GM04504 (cell line): Measurements from ENCODE around the gene PNPLA2.
A peak's percentile ranks its signal among the peaks of the same experiment; 100 is the strongest.

Experiments used
- DNase-seq: peaks from one replicate; pipeline ENCODE4 v3.0.0-alpha.2; 2012; ENCODE audit warnings: low read depth

PNPLA2 gene

DNA sequence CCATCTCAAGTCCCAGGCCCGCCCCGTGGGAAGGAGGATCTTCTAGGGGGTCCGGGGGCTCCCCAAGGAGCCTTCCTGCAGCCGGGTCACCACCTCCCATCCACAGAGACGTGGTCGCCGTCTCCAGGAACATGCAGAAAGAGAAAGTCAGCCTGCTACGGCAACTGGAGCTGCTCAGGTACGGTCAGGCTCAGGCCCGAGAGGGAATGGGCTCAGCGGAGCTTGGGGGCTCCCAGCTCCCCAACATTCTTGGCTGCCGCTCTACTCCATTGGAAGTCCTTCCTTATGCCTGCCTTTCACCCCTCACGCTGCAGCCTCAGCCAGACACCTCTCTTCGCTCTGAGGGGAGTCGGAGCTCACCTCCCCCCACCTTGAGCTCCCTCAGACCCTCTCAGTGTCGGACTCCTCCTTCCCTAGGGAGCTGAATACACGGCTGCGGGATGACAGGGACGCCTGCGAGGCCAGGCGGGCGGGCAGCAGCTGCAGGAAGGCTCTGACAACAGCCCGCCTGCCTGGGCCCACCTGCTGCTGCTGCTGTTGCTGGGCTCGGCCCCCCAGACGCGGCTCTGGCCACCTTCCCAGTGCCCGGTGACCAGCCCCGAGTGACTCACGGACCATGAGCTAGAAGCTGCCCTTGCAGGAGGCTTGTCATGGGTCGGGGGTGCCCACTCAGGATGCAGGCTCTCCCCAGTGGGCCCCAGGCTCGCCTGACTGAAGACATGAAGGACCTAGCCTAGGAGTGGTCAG lies 12.6 kb downstream of the PNPLA2 start:
- no peak for DNase-seq

DNA sequence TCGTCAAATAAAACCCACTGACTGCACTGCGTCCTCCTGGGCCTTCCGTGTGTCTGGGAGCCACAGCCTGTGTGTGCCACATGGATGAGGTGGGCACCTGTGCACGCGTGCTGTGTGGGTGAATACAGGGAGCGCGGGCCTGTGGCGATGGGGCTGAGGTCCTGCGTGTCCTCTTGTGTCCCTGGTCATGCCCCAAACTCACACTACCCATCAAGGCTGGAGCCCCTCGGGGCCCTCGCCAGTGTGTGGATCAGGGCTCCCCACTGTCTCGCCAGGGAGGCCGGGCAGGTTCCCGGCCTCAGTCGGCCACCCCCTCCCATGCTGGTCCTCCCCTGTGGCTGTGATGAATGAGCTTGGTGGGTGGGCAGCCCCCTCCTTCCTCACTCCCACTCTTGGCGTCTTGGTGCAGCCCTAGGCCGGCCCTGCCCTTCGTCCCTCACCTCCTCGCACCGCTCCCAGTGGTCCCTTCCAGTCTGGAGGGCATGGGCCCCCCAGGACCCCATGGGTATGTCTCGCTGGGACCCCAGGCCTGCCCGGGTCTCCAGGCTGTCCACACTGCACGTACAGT lies 13.3 kb downstream of the PNPLA2 start:
- DNase-seq: no peak

DNA sequence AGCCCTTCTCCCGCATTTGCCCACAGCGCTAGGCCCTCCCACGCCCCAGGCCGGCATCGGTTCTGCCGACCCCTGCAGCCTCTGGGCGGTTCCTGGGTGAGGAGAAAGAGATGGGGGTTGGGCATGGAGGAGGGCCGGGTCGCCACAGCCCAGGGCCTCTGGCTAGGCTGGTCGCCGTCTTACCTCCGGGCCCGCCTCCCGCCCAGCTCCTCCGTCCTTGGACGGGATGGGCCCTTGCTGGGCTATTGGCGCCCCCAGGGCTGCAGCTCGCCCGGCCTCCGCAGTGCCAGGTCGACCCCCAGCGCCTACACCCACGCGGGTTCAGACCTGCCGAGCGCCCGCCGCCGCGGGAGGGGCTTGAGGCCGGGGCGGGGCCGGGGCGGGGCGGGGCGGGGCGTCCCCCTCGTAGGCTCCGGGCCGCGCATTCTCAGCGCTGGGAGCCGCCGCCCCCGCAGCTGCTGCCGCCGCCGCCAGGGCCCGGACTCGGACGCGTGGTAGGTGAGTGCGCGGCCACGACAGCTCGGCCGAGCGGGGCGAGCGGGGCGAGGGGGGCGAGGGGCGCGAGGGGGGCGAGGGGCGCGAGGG lies 13.9 kb downstream of the PNPLA2 start, which contains the start of gene CD151:
TSS of gene CD151 (plus strand) at position 424 of the 585 bp plus-strand sequence. CDS start 3,118 bp downstream, outside the sequence.
- no peak for DNase-seq

DNA sequence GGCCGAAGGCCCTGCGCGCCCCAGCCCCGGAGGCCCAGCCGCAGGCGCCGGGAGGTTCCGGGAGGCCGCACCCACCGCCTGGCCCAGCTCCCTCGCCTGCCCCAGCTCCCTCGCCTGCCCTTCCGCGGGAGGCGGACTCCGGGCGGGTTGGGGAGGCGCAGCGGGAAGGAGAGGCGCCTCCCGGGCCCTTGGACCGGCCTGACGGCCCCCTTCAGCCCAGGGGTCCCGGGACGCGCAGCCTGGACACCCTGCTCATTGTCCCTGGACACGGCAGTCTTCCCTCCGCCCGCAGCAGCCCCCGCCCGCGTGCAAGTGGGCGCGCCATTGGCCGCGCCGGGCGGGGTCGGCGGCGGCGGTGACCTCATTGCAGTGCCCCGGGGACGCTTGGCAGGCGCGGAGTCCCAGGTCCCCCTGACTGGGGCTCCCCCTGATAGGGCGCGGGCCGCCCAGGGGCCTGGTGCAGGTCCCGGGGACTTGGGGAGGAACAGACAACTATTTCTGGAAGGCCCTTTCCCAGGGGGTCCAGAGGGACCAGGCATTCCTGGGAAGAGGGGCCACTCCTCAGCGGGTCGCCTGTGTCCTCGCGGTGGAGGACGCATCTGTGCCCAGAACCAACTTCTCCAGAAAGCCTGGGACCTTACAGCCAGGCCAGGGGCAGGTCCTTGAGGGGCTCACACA lies 14.5 kb downstream of the PNPLA2 start:
- DNase-seq: no peak

DNA sequence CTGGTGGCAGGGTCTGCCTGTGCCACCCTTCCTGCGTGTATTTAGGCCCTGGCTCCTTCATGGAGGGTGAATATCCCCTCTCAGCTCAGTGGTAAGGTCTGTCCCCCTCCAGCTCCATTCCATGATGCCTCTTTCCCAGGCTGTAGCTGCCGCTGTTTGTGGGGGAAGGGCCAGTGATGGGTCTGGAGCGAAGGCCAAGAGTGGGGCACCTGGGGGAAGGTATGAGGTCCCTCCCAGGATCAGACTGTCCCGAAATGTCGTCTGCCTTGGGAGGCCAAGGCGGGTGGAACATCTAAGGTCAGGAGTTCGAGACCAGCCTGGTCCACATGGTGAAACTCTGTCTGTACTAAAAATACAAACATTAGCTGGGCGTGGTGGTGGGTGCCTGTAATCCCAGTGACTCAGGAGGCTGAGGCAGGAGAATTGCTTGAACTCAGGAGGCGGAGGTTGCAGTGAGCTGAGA lies 15.2 kb downstream of the PNPLA2 start:
- DNase-seq: no peak

DNA sequence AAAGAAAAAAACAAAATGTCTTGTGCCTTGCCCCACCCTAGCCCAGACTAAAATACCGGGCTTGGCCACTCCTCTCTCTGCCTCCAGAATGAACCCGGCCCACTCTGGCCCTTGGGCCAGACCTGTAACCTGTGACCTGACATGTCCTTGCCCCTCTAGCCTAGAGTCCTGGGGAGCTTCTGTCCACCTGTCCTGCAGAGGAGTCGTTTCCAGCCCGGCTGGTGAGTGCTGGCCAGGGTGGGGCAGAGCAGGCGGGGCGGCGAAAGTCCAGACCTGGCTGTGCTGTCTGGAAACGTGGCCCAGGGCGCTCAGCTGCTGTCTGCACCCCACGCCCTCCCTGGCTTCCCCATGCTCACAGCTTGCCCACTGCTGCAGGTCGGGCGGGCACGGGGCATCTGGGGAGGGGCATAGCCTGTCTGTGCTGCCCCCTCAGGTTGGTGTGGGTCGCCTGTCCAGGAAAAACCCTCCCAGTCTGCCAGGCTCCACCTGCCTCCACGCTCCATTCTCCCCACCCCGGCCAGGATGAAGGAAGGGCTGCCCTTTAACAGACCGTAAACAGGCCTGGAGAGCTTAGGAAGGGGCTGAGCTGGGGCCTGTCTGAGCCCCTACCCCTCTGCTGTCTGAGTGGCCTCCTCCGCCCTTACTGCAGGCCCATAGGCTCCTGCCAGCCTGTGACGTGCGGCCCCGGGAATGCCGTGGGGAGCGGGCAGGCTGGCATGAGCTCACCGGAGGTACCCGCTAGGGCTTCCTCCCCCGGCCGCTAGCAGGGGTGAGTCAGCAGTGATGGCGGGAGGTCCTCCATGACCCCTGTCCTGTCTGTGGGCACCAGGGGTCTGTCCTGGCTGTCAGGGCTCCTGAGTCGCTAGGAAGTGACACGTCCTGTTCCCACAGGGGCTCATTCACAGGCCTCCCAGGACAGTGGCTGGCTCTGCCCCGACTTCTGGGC lies 15.9 kb downstream of the PNPLA2 start:
- DNase-seq: no peak

DNA sequence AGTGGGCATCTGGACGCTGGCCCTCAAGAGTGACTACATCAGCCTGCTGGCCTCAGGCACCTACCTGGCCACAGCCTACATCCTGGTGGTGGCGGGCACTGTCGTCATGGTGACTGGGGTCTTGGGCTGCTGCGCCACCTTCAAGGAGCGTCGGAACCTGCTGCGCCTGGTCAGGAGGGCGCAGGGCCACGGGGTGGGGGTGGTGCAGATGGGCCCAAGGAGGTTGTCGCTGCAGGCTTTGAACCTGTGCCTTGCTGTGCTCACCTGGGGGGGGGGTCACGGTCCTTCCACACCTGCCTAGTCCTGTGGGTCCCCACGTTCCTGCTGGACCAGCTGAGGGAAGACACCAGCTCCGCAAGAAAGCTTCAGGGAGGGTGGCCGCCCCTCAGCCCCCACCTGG lies 17.6 kb downstream of the PNPLA2 start:
- no peak for DNase-seq

DNA sequence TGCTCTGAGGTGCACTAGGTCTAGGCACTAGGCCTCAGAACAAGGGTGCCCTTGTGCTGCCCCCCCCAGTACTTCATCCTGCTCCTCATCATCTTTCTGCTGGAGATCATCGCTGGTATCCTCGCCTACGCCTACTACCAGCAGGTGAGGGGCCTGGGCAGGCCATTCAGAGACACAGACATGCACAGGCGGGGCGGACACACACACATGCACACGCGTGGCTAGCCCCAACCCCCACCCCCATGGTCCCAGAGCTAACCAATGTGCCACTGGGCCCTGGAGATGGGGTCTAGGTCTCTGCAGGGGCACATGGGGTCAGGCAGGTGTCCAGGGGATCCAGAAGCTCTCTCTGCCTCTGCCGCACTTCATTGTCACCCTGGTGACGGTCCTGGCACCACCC lies 18.0 kb downstream of the PNPLA2 start:
- DNase-seq: no peak

DNA sequence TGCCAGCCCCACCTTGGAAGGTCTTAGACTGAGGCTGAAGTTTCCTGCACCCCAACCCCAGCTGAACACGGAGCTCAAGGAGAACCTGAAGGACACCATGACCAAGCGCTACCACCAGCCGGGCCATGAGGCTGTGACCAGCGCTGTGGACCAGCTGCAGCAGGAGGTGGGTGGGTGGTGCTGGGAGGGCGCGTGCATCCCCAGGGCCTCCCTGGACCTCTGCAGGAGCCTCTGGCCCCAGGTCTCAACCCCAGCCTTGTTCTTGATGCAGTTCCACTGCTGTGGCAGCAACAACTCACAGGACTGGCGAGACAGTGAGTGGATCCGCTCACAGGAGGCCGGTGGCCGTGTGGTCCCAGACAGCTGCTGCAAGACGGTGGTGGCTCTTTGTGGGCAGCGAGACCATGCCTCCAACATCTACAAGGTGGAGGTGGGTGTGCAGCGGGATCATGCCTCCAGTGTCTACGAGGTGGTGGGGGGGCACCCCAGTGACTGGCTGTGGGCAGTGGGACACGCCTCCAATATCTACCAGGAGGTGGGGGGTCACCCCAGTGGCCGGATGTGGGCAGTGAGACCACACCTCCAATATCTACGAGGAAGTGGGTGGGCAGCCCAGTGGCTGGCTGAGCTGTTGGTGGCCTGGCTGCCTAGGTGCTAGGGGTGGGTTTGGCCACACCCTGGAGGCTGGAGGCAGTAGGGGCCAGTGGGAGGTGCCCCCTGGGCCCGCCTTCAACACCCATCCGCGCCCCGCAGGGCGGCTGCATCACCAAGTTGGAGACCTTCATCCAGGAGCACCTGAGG lies 18.7 kb downstream of the PNPLA2 start:
- no peak for DNase-seq

DNA sequence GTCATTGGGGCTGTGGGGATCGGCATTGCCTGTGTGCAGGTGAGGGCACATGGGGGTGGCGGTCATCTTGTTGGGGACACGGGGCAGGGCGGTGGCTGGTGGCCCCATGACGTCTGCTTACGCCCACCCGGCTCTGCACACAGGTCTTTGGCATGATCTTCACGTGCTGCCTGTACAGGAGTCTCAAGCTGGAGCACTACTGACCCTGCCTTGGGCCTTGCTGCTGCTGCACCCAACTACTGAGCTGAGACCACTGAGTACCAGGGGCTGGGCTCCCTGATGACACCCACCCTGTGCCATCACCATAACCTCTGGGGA lies 19.2 kb downstream of the PNPLA2 start:
- no peak for DNase-seq

DNA sequence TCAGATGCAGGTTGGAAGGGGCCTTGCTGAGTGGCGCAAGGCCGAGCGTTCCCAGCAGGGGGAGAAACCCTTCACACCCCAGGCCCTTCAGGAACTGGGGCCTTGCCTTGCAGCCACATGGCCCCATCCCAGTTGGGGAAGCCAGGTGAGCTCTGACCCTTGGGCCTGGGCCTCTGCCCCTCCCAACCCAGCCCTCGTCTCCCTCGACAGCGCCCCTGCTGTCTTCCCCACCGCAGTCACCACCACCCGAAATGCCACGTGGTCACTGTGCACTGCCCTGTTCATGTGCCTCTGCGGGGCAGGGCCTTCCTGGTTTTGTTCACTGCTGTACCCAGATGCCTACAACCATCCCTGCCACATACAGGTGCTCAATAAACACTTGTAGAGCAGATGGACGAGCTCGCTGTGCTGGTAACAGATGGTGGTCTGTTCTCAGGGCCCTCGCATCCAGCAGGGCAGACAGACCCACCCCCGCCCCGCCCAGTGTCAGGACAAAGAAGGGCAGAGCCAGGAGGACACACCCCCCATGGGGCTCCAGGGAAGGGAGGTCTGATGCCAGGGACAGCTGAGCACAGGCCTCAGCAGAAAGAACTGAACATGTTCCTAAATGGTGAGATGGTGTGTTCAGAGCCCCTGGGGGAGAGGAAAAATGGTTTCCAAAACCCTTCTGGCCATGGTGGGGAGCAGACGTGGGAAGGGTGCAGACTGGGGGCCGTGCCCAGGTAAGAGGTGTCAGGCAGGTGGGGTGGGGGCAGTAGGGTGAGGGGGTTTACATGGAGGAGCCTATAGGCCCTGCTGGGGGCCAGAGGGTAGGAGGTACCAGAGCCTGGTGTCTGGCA lies 19.9 kb downstream of the PNPLA2 start:
- no peak for DNase-seq

DNA sequence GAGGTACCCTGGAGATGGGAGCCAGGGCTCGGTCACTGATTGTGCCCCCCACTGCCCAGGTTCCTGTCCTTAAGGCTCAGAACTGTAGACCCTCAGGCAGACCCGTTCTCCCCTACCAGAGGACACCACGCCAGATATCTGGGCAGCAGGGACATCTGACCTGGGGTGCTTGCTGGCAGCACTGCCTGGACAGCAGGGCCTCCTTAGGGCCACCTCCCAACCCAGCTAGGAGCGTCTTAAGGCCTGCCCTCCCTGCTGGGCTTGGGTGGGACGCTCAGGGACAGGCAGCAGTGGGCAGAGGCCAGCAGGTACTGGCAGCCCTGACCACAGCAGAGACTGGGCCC lies 20.5 kb downstream of the PNPLA2 start:
- no peak for DNase-seq

DNA sequence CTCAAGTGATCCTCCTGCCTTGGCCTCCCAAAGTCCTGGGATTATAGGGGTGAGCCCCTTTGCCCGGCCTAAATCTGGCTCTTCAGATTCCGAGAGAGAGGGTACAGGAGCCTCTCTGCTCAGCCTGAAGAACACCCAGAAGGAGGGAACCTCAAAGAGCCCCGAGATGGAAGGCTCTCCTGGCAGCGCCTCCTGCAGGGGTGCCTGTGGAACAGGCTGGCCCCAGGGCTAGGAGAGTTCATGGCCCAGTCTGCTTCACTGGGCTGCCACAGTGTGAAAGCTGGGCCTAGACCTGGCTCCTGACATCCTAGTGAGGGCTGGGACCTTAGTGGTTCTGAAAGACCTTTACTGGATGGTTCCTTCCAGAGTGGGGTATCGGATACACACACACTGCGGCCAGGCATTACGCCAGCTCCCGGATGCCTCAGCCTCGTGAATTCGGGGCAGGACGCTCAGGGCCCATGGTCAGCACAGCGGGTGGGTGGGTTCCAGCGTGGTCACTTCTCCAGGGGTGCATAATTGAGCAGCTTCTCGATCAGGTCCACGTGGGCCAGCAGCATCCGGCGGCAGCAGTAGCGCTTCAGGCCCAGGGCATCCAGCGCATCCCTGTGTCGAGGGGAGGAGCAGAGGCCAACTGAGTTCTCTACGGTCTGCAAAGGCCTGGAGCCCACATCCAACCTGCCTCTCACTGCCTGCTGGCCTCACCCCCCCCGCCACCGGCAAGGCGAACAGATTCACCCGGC lies 21.3 kb downstream of the PNPLA2 start:
- DNase-seq: no peak

DNA sequence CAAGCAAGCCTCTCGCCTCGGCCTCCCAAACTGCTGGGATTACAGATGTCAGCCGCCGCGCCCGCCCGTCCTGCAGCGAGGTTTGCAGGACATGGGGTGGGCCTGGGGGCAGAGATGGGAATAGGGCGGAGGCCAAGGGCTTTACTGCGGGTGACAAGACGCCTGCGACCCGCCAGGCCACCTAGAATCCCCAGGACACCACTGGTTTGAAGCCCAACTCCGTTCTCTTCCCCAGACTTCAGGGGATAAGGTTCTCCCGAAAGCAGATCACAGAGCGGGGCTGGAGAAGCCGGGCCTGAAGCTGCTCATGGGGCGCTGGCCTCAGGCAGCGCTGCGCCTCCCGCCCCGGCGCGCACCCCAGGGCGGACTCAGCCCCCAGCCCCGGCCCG lies 23.3 kb downstream of the PNPLA2 start:
- DNase-seq: no peak

DNA sequence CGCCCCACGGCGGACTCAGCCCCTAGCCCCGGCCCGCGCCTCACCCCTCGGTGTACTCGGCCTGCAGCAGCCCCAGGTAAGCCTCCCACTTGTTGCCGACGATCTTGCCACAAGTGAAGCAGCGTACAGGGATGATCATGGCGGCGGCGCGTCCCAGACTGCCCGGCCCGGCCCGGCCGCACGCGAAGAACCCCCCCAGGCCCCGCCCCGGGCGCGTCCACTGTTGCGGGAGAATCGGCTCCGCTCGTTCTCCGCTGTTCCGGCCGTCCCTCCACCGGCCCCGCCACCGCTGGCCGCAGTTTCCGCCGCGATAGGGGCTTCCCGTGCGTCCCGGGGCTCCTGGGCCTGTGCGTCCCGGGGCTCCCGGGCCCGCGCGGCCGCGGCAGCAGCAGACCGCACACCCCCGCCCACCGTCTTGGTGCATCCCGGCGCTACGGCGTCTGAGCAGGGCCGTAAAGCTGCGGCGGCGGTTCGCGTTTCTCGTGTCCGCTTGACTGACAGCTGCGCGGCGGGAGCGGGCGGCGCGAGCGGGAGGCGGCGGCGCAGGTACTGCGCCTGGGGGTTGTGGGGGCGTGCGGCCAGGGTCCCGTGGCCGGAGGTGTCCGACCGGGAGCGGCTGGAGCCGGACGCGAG lies 23.8 kb downstream of the PNPLA2 start, which contains the start of the genes POLR2L and TSPAN4:
TSS of gene POLR2L (minus strand) at position 160 of the 633 bp plus-strand sequence. CDS start at position 139, 21 bp downstream.
TSS of gene TSPAN4 (plus strand) at position 483 of the 633 bp plus-strand sequence. CDS start 7,453 bp downstream, outside the sequence.
- peak; percentile 72 for DNase-seq

DNA sequence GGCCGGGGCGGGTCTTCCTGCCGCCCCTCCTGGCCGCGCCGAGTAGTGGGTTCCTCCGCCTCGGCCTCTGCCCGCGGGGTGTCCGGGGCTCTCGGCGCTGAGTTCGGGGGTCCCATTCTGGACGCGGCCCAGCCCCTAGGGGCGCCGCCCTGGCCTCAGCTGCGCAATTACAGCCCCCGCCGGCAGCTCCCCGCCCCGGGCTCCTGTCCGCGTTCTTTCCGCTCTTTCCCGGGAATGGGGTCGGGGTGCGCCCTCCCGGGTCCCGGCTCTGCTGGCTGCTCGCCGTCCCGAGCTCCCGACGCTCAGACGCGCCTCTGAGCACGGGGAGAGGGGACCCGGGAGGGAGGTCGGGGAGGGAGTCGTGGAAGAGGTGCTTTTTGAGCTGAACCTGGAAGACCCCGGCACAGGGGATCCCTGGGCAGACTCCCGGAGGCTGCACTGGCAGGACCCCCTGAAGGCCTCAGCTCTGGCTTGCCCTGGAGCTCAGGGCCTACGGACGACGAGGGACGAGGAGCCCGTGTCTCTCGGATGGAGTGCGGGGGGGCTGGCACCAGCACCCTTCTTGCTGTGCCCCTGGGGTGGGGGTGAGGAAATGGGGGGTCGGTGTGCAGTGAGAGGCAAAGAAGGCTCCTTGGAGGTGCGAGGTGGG lies 24.5 kb downstream of the PNPLA2 start:
- DNase-seq: no peak

DNA sequence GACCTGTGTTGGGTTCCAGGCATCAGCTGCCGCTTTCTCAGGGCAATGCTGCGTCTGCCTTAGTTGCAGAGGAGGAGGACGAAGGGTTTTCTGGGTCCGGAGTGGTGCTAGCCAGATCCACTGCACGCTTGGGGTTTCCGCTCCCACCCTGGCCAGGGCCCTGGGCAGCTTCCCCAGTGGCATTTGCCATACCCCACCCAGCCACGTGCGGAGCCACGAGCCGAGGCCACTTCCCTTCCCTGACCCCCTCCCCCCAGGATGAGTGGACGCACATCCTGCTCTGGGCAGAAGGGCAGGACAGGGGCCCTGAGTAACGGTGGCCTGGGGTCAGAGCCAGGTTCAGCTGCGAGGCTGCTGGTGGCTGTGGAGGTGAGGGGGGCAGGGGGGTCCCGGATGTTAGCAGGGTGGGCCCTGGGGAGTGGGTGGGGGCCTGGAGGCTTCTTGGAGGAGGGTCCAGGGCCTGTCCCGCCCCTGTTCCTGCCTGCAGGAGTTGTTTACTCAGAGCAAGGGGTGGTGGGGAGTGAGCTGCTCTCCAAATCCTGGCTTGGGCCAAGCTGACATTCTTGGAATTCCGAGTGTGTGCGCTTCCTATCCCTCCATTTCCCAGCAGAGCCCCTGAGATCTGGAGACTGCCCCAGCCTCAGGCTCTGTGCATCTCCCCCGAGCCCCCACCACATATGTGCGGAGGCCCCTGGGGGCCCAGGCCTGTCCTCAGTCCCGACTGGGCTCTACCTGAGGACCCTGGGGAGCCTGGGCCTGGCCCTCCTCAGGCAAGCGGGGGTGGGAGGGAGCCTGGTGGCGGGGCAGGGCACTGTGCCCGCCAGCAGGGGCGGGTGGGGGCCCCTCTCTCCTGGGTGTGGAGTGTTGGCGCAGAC lies 25.3 kb downstream of the PNPLA2 start:
- peak; percentile 93 for DNase-seq
